ENCODE data around the gene SPEM2.
"Not testable (repeated sequence)": the region's sequence is repeated elsewhere in the genome, so short reads cannot be mapped to it uniquely, and the experiment has no call there.

Gene SPEM2

DNA sequence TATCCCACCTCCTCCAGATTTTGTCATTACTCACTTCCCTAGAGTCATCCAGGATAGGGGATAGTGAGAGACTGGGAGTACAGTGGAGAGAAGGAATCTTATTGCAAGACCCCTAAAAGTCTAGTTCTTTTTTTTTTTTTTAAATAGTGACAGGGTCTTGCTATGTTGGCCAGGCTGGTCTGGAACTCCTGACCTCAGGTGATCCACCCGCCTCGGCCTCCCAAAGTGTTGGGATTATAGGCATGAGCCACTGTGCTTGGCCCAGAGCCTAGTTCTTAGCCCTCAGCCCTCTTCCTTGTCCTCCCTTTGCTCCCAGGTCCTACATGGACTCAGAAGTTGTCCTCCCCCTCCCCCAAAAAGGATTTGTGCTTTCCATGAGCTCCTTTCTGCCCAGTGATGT, 16.7 kb downstream of the SPEM2 start:
- no peak for DNase-seq (ENCODE audit: low read depth)

DNA sequence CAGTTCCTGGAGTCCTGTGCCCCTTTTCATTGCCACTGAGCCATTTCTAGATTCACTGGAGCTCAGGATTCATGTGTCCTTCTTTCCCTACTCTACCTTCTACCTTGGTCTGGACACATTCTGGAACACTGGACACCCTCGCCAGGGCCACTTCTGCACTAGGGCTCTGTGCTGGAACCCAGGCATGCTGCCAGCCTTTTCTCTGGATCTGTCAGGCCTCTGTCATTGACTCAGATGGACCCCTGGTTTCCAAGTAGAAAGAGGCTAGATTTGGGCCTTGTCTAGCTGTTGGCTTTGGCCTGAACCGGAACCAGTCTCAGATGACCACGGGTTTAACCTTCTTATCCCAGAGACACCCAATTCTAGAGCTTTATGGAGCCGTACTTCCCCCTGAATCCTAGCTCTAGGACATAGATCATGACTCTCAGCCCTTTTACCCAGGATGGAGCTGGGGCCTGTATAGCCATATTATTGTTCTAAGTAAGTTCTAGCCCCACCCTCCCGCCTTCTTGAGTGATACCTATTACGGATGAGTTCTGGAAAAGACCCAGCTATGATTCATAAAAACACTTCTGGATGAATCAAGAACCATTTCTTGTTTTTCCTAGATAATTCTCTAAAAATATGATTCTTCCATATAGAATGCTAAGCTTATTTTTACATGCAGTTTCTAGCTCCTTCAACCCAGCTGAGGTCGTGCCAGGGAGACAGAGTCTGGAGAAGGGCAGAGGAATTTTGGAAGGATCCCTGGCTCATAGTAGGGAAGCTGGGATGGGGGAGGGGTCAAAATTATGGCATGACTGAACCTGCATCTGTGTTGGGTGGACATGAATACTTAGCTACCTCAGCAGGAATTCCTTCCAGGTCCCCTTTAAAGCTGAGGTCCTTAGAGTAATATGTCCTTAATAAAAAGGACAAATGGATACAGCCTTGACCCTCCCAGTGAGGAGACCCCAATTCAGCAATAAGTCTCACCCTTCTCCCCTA, 18.4 kb downstream of the SPEM2 start:
- DNase-seq (ENCODE audit: low read depth): no peak

- DNase-seq (ENCODE audit: low read depth): no peak
Measured at GRCh38 chr17:7444682-7445618, 19.5 kb downstream of the SPEM2 start, which contains the start of gene CHRNB1. CHRNB1 (plus strand) TSS chr17:7445061; CDS start chr17:7445128, 67 bp downstream.

- no peak for DNase-seq (ENCODE audit: low read depth)
Measured at GRCh38 chr17:7445619-7445968, 20.2 kb downstream of the SPEM2 start.

DNA sequence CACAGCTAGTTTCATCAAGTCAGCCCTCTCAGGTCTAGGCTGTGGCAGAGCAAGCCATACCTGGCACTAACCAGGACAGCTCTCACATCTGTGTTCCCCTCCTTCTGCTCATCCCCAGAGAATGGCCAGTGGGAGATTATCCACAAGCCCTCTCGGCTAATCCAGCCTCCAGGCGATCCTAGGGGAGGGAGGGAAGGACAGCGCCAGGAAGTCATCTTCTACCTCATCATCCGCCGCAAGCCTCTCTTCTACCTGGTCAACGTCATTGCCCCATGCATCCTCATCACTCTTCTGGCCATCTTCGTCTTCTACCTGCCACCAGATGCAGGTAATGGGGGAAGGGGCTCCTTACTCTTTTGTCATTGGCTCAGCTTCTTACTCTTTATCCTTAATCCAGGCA, 23.0 kb downstream of the SPEM2 start:
- DNase-seq (ENCODE audit: low read depth): no peak

DNA sequence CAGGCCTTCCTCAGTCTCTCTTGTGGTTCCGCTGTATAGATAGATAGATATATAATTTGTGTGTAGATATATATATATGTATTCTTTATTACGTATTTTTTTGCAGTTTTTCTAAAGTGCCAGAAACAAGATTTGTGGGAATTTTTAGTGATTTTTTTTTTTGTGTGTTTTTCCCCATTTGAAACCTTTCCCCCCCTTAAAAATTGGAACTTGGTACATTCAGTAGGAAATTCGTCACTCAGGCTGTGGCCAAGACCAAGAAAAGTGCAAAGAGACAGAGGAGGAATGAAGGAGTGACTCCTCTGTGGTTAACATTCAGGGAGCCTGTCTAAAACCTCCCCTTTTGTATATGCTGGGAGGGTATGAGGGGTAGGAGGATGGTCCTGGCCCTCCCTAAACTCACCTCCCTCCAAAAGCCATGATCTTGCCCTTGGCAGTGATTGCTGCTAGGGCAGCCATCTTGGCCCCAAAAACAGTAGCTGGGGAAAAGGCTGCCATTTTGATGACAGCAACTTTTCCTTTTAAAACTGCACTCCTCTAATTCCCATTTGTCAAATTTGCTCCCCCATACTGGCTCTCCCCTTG, 34.6 kb downstream of the SPEM2 start:
- DNase-seq (ENCODE audit: low read depth): no peak

DNA sequence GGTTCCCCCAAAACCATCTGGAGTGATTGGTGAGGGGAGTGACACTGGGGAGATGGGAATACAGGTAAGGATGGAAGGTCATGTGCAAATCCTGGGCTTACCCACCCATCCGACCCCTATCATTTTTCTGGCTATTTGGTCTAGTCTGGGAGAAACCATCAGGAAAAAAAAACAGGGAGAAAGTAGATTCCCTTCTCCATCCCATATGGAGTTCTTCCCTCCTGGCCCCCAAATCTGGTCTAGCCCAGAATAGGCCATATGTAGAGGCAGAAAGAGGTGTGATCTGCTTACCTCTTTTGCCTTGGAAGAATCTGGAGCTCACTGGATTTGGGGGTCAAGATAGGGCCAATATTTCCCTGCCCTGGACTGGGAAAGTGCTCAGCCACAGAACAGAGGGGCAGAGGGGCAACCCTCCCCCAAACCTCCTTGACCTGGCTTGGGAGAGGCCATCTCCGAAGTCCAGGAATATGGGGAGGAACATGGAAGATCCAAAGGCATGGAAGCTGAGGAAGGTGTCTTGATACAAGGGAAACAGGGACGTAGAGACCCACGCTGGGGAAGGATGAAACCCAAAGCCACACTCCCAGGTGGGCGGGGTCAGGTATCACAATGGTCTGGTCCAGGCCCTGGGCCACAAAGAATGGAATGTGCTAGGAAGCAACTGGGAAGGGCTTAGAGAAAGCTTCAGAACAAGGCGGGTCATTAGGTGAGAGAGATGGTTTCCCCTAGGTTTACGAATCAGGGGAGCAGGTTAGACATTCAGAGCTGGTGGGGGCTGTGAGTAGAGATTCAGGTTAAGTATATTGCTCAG, 35.6 kb downstream of the SPEM2 start:
- DNase-seq (ENCODE audit: low read depth): no peak

GRCh38 chr17:7462474-7463371, 37.3 kb downstream of the SPEM2 start:
- no peak for DNase-seq (ENCODE audit: low read depth)

GRCh38 chr17:7463372-7463846, 38.0 kb downstream of the SPEM2 start:
- DNase-seq (ENCODE audit: low read depth): no peak

- DNase-seq (ENCODE audit: low read depth): no peak
Measured at GRCh38 chr17:7464081-7464480, 38.7 kb downstream of the SPEM2 start.

- DNase-seq (ENCODE audit: low read depth): no peak
Measured at GRCh38 chr17:7465597-7466275, 40.3 kb downstream of the SPEM2 start.

- DNase-seq (ENCODE audit: low read depth): no peak
Measured at GRCh38 chr17:7466318-7466638, 40.9 kb downstream of the SPEM2 start.

- no peak for DNase-seq (ENCODE audit: low read depth)
Measured at GRCh38 chr17:7466639-7467341, 41.4 kb downstream of the SPEM2 start.

DNA sequence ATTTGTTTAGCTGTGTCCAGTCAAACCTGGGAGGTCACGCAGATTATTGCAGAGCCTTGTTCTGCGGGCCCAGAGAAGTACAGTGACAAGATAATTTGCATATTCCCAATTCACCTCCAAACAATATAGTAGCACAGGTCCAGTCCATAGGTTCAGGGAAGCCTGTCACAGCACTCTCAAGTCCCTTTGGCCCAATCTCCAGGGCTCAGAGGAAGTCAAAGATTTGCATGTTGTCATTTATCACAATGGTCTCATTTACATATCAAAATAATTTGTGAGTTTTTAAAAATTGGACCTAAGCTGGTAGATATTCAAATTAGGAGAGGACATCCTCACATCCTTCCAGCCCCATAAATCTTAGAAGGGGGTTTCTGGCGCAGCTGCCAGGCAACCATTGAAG, 42.1 kb downstream of the SPEM2 start:
- no peak for DNase-seq (ENCODE audit: low read depth)

- DNase-seq (ENCODE audit: low read depth): no peak
Measured at GRCh38 chr17:7468290-7468689, 42.9 kb downstream of the SPEM2 start.

- no peak for DNase-seq (ENCODE audit: low read depth)
Measured at GRCh38 chr17:7468804-7469389, 43.5 kb downstream of the SPEM2 start.

GRCh38 chr17:7469843-7470242, 44.4 kb downstream of the SPEM2 start:
- DNase-seq (ENCODE audit: low read depth): not testable (repeated sequence)

- DNase-seq (ENCODE audit: low read depth): not testable (repeated sequence)
Measured at GRCh38 chr17:7470457-7470973, 45.1 kb downstream of the SPEM2 start.

- DNase-seq (ENCODE audit: low read depth): no peak
Measured at GRCh38 chr17:7471729-7472128, 46.3 kb downstream of the SPEM2 start.
